Adrenal gland (tissue), 5 donors: Measurements from ENCODE around the gene ANXA9.

Source experiments
- CTCF ChIP-seq, 6 experiments: fragments of 450-650 bp in 4 of 6; fragments of 200-600 bp in 2 of 6; sonication (generic) in 1 of 6; IDR thresholded peaks; 1 replicate in 5 of 6; 2 replicates in 1 of 6; pipeline versions ENCODE4 v1.5.1 to v1.8.0; 2016 to 2021; ENCODE audit warnings: antibody characterized with exemption in 6 of 6, mild to moderate bottlenecking in 2 of 6, moderate library complexity in 1 of 6
- POLR2A ChIP-seq, 2 donors: fragments of 450-650 bp; IDR thresholded peaks; one replicate each; pipeline ENCODE4 v1.6.1; 2017; ENCODE audit warnings: antibody characterized with exemption in 2 of 2, mild to moderate bottlenecking in 2 of 2, moderate library complexity in 1 of 2
- donor health status: DM: no; HTN: no; CAD: no.

DNA sequence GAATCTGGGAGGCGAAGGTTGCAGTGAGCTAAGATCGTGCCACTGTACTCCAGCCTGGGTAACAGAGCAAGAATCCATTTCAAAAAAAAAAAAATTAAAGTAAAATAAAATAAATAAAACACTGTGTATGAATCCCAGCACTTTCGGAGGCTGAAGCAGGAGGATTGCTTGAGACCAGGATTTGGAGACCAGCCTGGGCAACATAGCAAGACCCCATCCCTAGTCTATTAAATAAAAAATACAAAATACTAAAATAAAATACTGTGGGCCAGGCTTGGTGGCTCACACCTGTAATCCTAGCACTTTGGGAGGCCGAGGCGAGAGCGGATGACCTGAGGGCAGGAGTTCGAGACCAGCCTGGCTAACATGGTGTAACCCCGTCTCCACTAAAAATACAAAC, 50.1 kb downstream of the ANXA9 start:
- TF ChIP-seq CTCF (IDR thresholded peaks at IDR 0.05), result no peak
- TF ChIP-seq POLR2A (IDR thresholded peaks at IDR 0.05), result no peak
